ELF-1 (cell line): Measurements from ENCODE around the gene CEP63.

Experiments used
- DNase-seq: peaks from one replicate; pipeline ENCODE4 v3.0.0-alpha.2; 2016; ENCODE audit warnings: low read depth, low spot score

The CEP63 gene

GRCh38 chr3:134485718-134486576, at the start of gene CEP63, which contains the start of gene ANAPC13:
TSS of gene CEP63 (plus strand) at chr3:134486057. CDS start at chr3:134495321, 9,264 bp downstream.
TSS of gene ANAPC13 (minus strand) at chr3:134485985. CDS start at chr3:134482904, 3,081 bp downstream.
- DNase-seq = peak; percentile 98

- DNase-seq = no peak
Measured at GRCh38 chr3:134437211-134437752, 48.6 kb upstream of the CEP63 start.

- DNase-seq = no peak
Measured at GRCh38 chr3:134441321-134441720, 44.5 kb upstream of the CEP63 start.

- DNase-seq = no peak
Measured at GRCh38 chr3:134441821-134442220, 44.0 kb upstream of the CEP63 start.

- DNase-seq = no peak
Measured at GRCh38 chr3:134445095-134445494, 40.8 kb upstream of the CEP63 start.

- DNase-seq = no peak
Measured at GRCh38 chr3:134445636-134446035, 40.2 kb upstream of the CEP63 start.

GRCh38 chr3:134446800-134447199, 39.1 kb upstream of the CEP63 start:
- DNase-seq = no peak

GRCh38 chr3:134447351-134447750, 38.5 kb upstream of the CEP63 start:
- DNase-seq = no peak

- DNase-seq = no peak
Measured at GRCh38 chr3:134448664-134449063, 37.2 kb upstream of the CEP63 start.

- DNase-seq = peak; percentile 70
Measured at GRCh38 chr3:134449277-134449676, 36.6 kb upstream of the CEP63 start.

GRCh38 chr3:134449951-134450350, 35.9 kb upstream of the CEP63 start:
- DNase-seq = no peak

GRCh38 chr3:134453631-134454030, 32.2 kb upstream of the CEP63 start:
- DNase-seq = peak; percentile 57

GRCh38 chr3:134457376-134458074, 28.3 kb upstream of the CEP63 start:
- peak; percentile 75 for DNase-seq

- no peak for DNase-seq
Measured at GRCh38 chr3:134458406-134458945, 27.4 kb upstream of the CEP63 start.

GRCh38 chr3:134459562-134459961, 26.3 kb upstream of the CEP63 start:
- DNase-seq = no peak

GRCh38 chr3:134460965-134461364, 24.9 kb upstream of the CEP63 start:
- no peak for DNase-seq

GRCh38 chr3:134462331-134462941, 23.4 kb upstream of the CEP63 start:
- DNase-seq = peak; percentile 48

GRCh38 chr3:134463676-134464063, 22.2 kb upstream of the CEP63 start:
- DNase-seq = no peak

GRCh38 chr3:134464064-134464688, 21.7 kb upstream of the CEP63 start:
- peak; percentile 98 for DNase-seq

- peak; percentile 45 for DNase-seq
Measured at GRCh38 chr3:134464689-134465365, 21.0 kb upstream of the CEP63 start.

GRCh38 chr3:134466331-134466730, 19.5 kb upstream of the CEP63 start:
- no peak for DNase-seq
